GM12872 (cell line): ENCODE measurements around the gene APAF1.

ENCODE experiments used
- TF ChIP-seq, protein P1 (sequence below): IDR thresholded peaks from 3 replicates; pipeline ENCODE4 v1.5.1; 2011; ENCODE audit warnings: low read depth, mild to moderate bottlenecking, low read length, moderate library complexity; ENCODE audit not compliant: insufficient read depth

The APAF1 gene

DNA sequence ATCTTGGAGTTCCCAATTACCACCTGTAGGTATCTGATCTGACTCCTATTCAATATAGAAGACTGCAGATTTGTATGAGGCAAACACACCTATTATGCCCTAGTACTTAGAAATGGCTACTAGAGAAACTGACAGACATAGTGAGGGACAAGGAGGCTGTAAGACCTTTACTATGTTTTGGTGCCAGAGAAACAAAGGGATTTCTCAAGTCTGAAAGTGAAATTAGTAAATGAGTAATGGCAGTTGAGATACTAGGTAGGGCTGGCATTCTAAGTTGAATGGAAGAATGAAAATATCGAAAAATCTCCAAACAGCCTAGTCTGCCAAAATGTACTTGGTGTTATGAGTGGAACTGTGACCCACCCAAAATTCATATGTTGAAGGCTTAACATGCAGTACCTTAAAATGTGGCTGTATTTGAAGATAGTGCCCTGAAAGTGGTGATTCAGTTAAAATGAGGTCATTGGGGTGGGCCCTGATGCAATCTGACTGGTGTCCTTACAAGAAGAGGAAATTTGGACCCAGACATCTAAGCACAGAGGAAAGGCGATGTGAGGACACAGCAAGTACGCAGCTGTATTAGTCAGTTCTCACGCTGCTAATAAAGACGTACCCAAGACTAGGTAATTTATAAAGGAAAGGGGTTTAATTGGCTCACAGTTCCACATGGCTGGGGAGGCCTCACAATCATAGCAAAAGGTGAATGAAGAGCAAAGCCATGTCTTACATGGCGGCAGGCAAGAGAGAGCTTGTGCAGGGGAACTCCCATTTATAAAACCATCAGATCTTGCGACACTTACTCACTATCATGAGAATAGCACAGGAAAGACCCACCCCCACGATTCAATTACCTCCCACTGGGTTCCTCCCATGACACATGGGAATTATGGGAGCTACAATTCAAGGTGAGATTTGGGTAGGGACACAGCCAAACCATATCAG lies 127.0 kb downstream of the APAF1 start:
- TF ChIP-seq, protein P1, sequence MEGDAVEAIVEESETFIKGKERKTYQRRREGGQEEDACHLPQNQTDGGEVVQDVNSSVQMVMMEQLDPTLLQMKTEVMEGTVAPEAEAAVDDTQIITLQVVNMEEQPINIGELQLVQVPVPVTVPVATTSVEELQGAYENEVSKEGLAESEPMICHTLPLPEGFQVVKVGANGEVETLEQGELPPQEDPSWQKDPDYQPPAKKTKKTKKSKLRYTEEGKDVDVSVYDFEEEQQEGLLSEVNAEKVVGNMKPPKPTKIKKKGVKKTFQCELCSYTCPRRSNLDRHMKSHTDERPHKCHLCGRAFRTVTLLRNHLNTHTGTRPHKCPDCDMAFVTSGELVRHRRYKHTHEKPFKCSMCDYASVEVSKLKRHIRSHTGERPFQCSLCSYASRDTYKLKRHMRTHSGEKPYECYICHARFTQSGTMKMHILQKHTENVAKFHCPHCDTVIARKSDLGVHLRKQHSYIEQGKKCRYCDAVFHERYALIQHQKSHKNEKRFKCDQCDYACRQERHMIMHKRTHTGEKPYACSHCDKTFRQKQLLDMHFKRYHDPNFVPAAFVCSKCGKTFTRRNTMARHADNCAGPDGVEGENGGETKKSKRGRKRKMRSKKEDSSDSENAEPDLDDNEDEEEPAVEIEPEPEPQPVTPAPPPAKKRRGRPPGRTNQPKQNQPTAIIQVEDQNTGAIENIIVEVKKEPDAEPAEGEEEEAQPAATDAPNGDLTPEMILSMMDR = no peak

DNA sequence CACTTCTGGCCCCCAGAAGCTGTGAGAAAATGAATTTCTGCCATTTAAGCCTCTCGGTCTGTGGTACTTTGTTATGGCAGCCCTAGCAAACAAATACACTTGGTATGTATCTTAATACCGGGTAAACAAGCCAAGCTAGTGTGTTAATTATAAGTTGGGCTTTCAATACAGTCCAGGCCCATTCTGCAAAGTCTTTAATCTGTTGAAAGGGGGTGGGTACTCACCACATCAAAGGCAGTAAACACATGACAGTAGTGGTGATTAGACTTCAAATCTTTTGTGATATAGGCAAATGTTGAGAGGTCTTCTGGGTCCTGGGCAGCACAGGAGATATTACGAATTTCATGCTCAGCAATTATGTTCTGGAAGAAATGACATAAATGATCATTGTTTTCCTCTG lies 127.7 kb downstream of the APAF1 start:
- TF ChIP-seq, protein P1 = no peak

DNA sequence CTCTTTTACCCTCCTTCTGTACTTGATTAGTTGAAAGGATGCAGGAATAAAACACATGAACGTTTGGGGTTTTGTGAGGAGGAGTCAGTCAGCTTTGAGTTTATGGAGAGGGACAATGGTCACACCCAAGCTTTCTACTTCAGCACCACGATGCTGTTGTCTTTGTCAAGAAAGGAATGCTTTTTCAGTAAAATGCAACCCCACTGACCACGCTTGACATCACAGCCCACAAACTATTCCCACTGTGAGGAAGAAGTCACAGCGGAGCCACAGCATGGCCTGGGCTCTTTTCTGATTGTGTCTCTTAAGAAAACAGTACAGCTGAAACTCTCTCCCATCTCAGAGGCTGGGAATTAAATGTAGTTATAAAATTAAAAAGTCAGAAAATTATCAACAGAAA lies 135.2 kb downstream of the APAF1 start:
- TF ChIP-seq, protein P1 = no peak

DNA sequence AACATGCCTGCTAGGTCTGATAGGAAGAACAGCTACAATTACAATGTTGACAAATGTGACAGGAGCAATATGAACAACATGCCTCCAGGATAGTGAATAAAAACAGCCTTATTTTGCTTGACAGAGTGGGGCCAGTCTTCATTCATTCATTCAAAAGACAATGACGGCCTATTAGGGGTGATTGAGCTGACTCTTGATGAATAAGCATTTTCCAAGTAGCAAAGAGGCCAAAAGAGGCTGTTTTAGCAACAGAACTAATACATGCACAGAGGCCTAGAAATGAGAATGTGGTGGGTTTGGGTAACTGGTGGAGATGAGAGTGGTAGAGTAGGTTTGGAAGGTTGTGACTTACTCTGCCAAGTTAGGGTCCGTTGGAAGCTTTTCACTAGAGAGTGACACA lies 138.3 kb downstream of the APAF1 start:
- TF ChIP-seq, protein P1 = no peak
